C4-2B (cell line): ENCODE measurements around the gene CEL.

Source experiments
- CTCF ChIP-seq: fragments of 450-650 bp; conservative IDR thresholded peaks from 2 replicates; pipeline ENCODE4 v1.5.1; 2017; ENCODE audit warnings: mild to moderate bottlenecking
- ZFX ChIP-seq: fragments of 450-650 bp; IDR thresholded peaks from 2 replicates; pipeline ENCODE4 v1.6.1; 2017

- TF ChIP-seq CTCF (no peak), ZFX (no peak)
Measured at GRCh38 chr9:133050142-133050541, 11.6 kb upstream of the CEL start.
